ENCODE data around the gene CARMIL1.
A peak's percentile ranks its signal among the peaks of the same experiment; 100 is the strongest.

The CARMIL1 gene

GRCh38 chr6:25316626-25317025 is 37.5 kb downstream of the CARMIL1 start:
- no peaks in the 10 kb centered on the region for H3K9me3 ChIP-seq (ENCODE audit: insufficient read depth, low read depth, low read length)
- H2AK5ac ChIP-seq (ENCODE audit: low read length): no peak overlapping the region
- no peak overlapping the region for H4K91ac ChIP-seq (ENCODE audit: low read depth, low read length)
- no peak overlapping the region for H4K12ac ChIP-seq (ENCODE audit: low read depth, low read length)
- no peak overlapping the region for H3K4me2 ChIP-seq (ENCODE audit: low read length)
- peaks cover 0 to 3% of the 10 kb centered on the region in 2 experiments for H3K4me1 ChIP-seq (ENCODE audit: control insufficient read depth in 1 of 2, insufficient read depth in 2 of 2, low read length in 2 of 2)
- H3K4me3 ChIP-seq (ENCODE audit: low read depth, low read length): no peak overlapping the region
- no peaks in the 10 kb centered on the region for H3K36me3 ChIP-seq (ENCODE audit: control insufficient read depth in 1 of 2, insufficient read depth in 2 of 2, low read length in 2 of 2)
- H3K14ac ChIP-seq (ENCODE audit: low read length): no peak overlapping the region
- no peak overlapping the region for H3K9ac ChIP-seq (ENCODE audit: low read length)
- DNase-seq: no peak
- no peak overlapping the region for H2BK5ac ChIP-seq (ENCODE audit: low read depth, low read length, poor library complexity)
- no peaks in the 10 kb centered on the region for H3K79me1 ChIP-seq (ENCODE audit: low read length)
- H2AFZ ChIP-seq (ENCODE audit: insufficient read depth, low read length, poor library complexity): no peak overlapping the region
- H3K4ac ChIP-seq (ENCODE audit: low read depth, low read length): no peak overlapping the region
- no peaks in the 10 kb centered on the region for H3K27me3 ChIP-seq (ENCODE audit: insufficient read depth, low read length)
- no peak overlapping the region for H3K23ac ChIP-seq (ENCODE audit: low read length)
- H4K8ac ChIP-seq (ENCODE audit: low read depth, low read length): no peak overlapping the region
- H2BK120ac ChIP-seq (ENCODE audit: insufficient read depth, low read length, poor library complexity): no peak overlapping the region
- no peak overlapping the region for H2BK12ac ChIP-seq (ENCODE audit: low read length)
- no peaks in the 10 kb centered on the region for H3K79me2 ChIP-seq (ENCODE audit: control insufficient read depth, insufficient read depth, low read length, poor library complexity)
- no CpG with 5 or more reads among the region's 4 CpGs for WGBS (ENCODE audit: extremely low coverage, insufficient coverage, insufficient read length)
- no peak overlapping the region for H3K27ac ChIP-seq (ENCODE audit: low read depth, low read length)
- no peak overlapping the region for H3K18ac ChIP-seq (ENCODE audit: low read length)

- no peak for DNase-seq
- H3K18ac ChIP-seq (ENCODE audit: low read length): no peak overlapping the region
- H3K4me2 ChIP-seq (ENCODE audit: low read length): no peak overlapping the region
- H4K91ac ChIP-seq (ENCODE audit: low read depth, low read length): no peak overlapping the region
- no peak overlapping the region for H2BK5ac ChIP-seq (ENCODE audit: low read depth, low read length, poor library complexity)
- no peak overlapping the region for H3K9ac ChIP-seq (ENCODE audit: low read length)
- WGBS (ENCODE audit: extremely low coverage, insufficient coverage, insufficient read length): no CpG with 5 or more reads among the region's 6 CpGs
- no peaks in the 10 kb centered on the region for H3K79me1 ChIP-seq (ENCODE audit: low read length)
- no peak overlapping the region for H2BK120ac ChIP-seq (ENCODE audit: insufficient read depth, low read length, poor library complexity)
- H3K27me3 ChIP-seq (ENCODE audit: insufficient read depth, low read length): no peaks in the 10 kb centered on the region
- H3K79me2 ChIP-seq (ENCODE audit: control insufficient read depth, insufficient read depth, low read length, poor library complexity): no peaks in the 10 kb centered on the region
- no peak overlapping the region for H3K4me3 ChIP-seq (ENCODE audit: low read depth, low read length)
- H3K36me3 ChIP-seq (ENCODE audit: control insufficient read depth in 1 of 2, insufficient read depth in 2 of 2, low read length in 2 of 2): no peaks in the 10 kb centered on the region
- no peak overlapping the region for H4K12ac ChIP-seq (ENCODE audit: low read depth, low read length)
- no peak overlapping the region for H3K27ac ChIP-seq (ENCODE audit: low read depth, low read length)
- H3K14ac ChIP-seq (ENCODE audit: low read length): no peak overlapping the region
- H3K23ac ChIP-seq (ENCODE audit: low read length): no peak overlapping the region
- H2AK5ac ChIP-seq (ENCODE audit: low read length): no peak overlapping the region
- H3K9me3 ChIP-seq (ENCODE audit: insufficient read depth, low read depth, low read length): no peaks in the 10 kb centered on the region
- no peak overlapping the region for H3K4ac ChIP-seq (ENCODE audit: low read depth, low read length)
- H2AFZ ChIP-seq (ENCODE audit: insufficient read depth, low read length, poor library complexity): no peak overlapping the region
- peaks cover 0 to 1% of the 10 kb centered on the region in 2 experiments for H3K4me1 ChIP-seq (ENCODE audit: control insufficient read depth in 1 of 2, insufficient read depth in 2 of 2, low read length in 2 of 2)
- H2BK12ac ChIP-seq (ENCODE audit: low read length): no peak overlapping the region
- no peak overlapping the region for H4K8ac ChIP-seq (ENCODE audit: low read depth, low read length)
These were observed 39.4 kb downstream of the CARMIL1 start for GRCh38 chr6:25318589-25318988.

GRCh38 chr6:25320459-25320858 is 41.3 kb downstream of the CARMIL1 start:
- Histone ChIP-seq H3K4ac (ENCODE audit: low read depth, low read length) (no peak overlapping the region), H3K14ac (ENCODE audit: low read length) (no peak overlapping the region), H3K27ac (ENCODE audit: low read depth, low read length) (no peak overlapping the region), H2AFZ (ENCODE audit: insufficient read depth, low read length, poor library complexity) (no peak overlapping the region), H3K79me1 (ENCODE audit: low read length) (peaks cover 3% of the 10 kb centered on the region), H4K91ac (ENCODE audit: low read depth, low read length) (no peak overlapping the region), H3K36me3 (ENCODE audit: control insufficient read depth in 1 of 2, insufficient read depth in 2 of 2, low read length in 2 of 2) (no peaks in the 10 kb centered on the region), H3K18ac (ENCODE audit: low read length) (no peak overlapping the region), H3K4me1 (ENCODE audit: control insufficient read depth in 1 of 2, insufficient read depth in 2 of 2, low read length in 2 of 2) (peaks cover 4 to 7% of the 10 kb centered on the region in 2 experiments), H4K8ac (ENCODE audit: low read depth, low read length) (no peak overlapping the region), H3K23ac (ENCODE audit: low read length) (no peak overlapping the region), H4K12ac (ENCODE audit: low read depth, low read length) (no peak overlapping the region), H3K27me3 (ENCODE audit: insufficient read depth, low read length) (no peaks in the 10 kb centered on the region), H3K79me2 (ENCODE audit: control insufficient read depth, insufficient read depth, low read length, poor library complexity) (peaks cover 3% of the 10 kb centered on the region), H3K4me2 (ENCODE audit: low read length) (no peak overlapping the region), H2AK5ac (ENCODE audit: low read length) (no peak overlapping the region), H3K9me3 (ENCODE audit: insufficient read depth, low read depth, low read length) (no peaks in the 10 kb centered on the region), H2BK12ac (ENCODE audit: low read length) (no peak overlapping the region), H3K4me3 (ENCODE audit: low read depth, low read length) (no peak overlapping the region), H2BK120ac (ENCODE audit: insufficient read depth, low read length, poor library complexity) (no peak overlapping the region), H3K9ac (ENCODE audit: low read length) (no peak overlapping the region), H2BK5ac (ENCODE audit: low read depth, low read length, poor library complexity) (no peak overlapping the region)
- no CpG with 5 or more reads among the region's 1 CpG for WGBS (ENCODE audit: extremely low coverage, insufficient coverage, insufficient read length)
- peak in 1 of 2 donors; percentile 14 for DNase-seq

GRCh38 chr6:25322692-25323091 is 43.5 kb downstream of the CARMIL1 start:
- H2BK5ac ChIP-seq (ENCODE audit: low read depth, low read length, poor library complexity): no peak overlapping the region
- H3K4ac ChIP-seq (ENCODE audit: low read depth, low read length): no peak overlapping the region
- no peak overlapping the region for H3K27ac ChIP-seq (ENCODE audit: low read depth, low read length)
- H3K4me3 ChIP-seq (ENCODE audit: low read depth, low read length): no peak overlapping the region
- H3K9ac ChIP-seq (ENCODE audit: low read length): no peak overlapping the region
- no peak overlapping the region for H3K23ac ChIP-seq (ENCODE audit: low read length)
- H2AK5ac ChIP-seq (ENCODE audit: low read length): no peak overlapping the region
- no peak overlapping the region for H4K91ac ChIP-seq (ENCODE audit: low read depth, low read length)
- no peak overlapping the region for H2BK12ac ChIP-seq (ENCODE audit: low read length)
- H3K4me1 ChIP-seq (ENCODE audit: control insufficient read depth in 1 of 2, insufficient read depth in 2 of 2, low read length in 2 of 2): peaks cover 4 to 7% of the 10 kb centered on the region in 2 experiments
- H4K8ac ChIP-seq (ENCODE audit: low read depth, low read length): no peak overlapping the region
- H3K14ac ChIP-seq (ENCODE audit: low read length): no peak overlapping the region
- no peak overlapping the region for H3K4me2 ChIP-seq (ENCODE audit: low read length)
- no peak overlapping the region for H3K18ac ChIP-seq (ENCODE audit: low read length)
- H3K79me1 ChIP-seq (ENCODE audit: low read length): peaks cover 3% of the 10 kb centered on the region
- no CpG with 5 or more reads among the region's 2 CpGs for WGBS (ENCODE audit: extremely low coverage, insufficient coverage, insufficient read length)
- no peak overlapping the region for H2BK120ac ChIP-seq (ENCODE audit: insufficient read depth, low read length, poor library complexity)
- H3K27me3 ChIP-seq (ENCODE audit: insufficient read depth, low read length): no peaks in the 10 kb centered on the region
- H4K12ac ChIP-seq (ENCODE audit: low read depth, low read length): no peak overlapping the region
- peaks cover 3% of the 10 kb centered on the region for H3K79me2 ChIP-seq (ENCODE audit: control insufficient read depth, insufficient read depth, low read length, poor library complexity)
- no peak for DNase-seq
- no peaks in the 10 kb centered on the region for H3K36me3 ChIP-seq (ENCODE audit: control insufficient read depth in 1 of 2, insufficient read depth in 2 of 2, low read length in 2 of 2)
- H2AFZ ChIP-seq (ENCODE audit: insufficient read depth, low read length, poor library complexity): no peak overlapping the region
- H3K9me3 ChIP-seq (ENCODE audit: insufficient read depth, low read depth, low read length): no peaks in the 10 kb centered on the region
